ENCODE results near the gene CARD6. TPM values are rescaled to one million over a fixed set of nuclear protein-coding genes. Genes with fewer than 3 reads are reported as not detected.

CARD6 gene
- total and polyA plus RNA-seq, 4 donors: 4.6 to 19.8 (median 7.6) TPM

- no peak within 1 kb of the TSS for H3K4me3 ChIP-seq (ENCODE audit: low read length in 2 of 2)
- no peaks in the 10 kb centered on the region for H3K27me3 ChIP-seq (ENCODE audit: control insufficient read depth in 1 of 2, insufficient read depth in 2 of 2, low read length in 1 of 2)
- H3K27ac ChIP-seq (ENCODE audit: low read depth in 1 of 2, low read length in 2 of 2): no peak within 1 kb of the TSS
- DNase-seq (no peak), ATAC-seq (ENCODE audit: low FRiP score) (peak; percentile 56)
- no peaks in the 10 kb centered on the region for H3K9me3 ChIP-seq (ENCODE audit: control insufficient read depth, low read length)
- H3K36me3 ChIP-seq (ENCODE audit: control insufficient read depth in 1 of 2, insufficient read depth in 2 of 2, low read length in 1 of 2): no peaks in the 10 kb centered on the region
- WGBS, 2 donors: 14 to 16% methylated on average over 3 of the region's 3 CpGs
- no peaks in the 10 kb centered on the region for H3K4me1 ChIP-seq (ENCODE audit: control insufficient read depth in 1 of 2, insufficient read depth in 2 of 2, low read length in 2 of 2)
- intact Hi-C loops (cut with DNase I): loop anchor here (5.0 to 10.0 kb wide), 4 partner anchors 366 to 933 kb away; no protein-coding TSS in a partner anchor
These were observed 68.1 kb downstream of the CARD6 start, which contains the start of gene C7 for GRCh38 chr5:40909264-40909663. TSS of gene C7 (plus strand) at chr5:40909497. CDS start at chr5:40909611, 114 bp downstream.

- intact Hi-C loops (cut with DNase I): loop anchor here (5.0 to 10.0 kb wide), 4 partner anchors 365 to 933 kb away; no protein-coding TSS in a partner anchor
- WGBS, 2 donors: 27 to 33% methylated on average over 2 of the region's 2 CpGs
These were observed 68.6 kb downstream of the CARD6 start for GRCh38 chr5:40909723-40910122.

More at GRCh38 chr5:40909723-40910122, 68.6 kb downstream of the CARD6 start:
- ATAC-seq (ENCODE audit: low FRiP score) (no peak), DNase-seq (no peak)
- no peaks in the 10 kb centered on the region for H3K27me3 ChIP-seq (ENCODE audit: control insufficient read depth in 1 of 2, insufficient read depth in 2 of 2, low read length in 1 of 2)
- H3K27ac ChIP-seq (ENCODE audit: low read depth in 1 of 2, low read length in 2 of 2): no peak overlapping the region
- H3K4me1 ChIP-seq (ENCODE audit: control insufficient read depth in 1 of 2, insufficient read depth in 2 of 2, low read length in 2 of 2): no peaks in the 10 kb centered on the region
- H3K9me3 ChIP-seq (ENCODE audit: control insufficient read depth, low read length): no peaks in the 10 kb centered on the region
- H3K36me3 ChIP-seq (ENCODE audit: control insufficient read depth in 1 of 2, insufficient read depth in 2 of 2, low read length in 1 of 2): no peaks in the 10 kb centered on the region
- H3K4me3 ChIP-seq (ENCODE audit: low read length in 2 of 2): no peak overlapping the region

Other genes starting within 250 kb of the CARD6 start
- gene PTGER4, start 161.5 kb upstream of the CARD6 start, total RNA-seq: 10 to 100 TPM in 1 of 2 donors, 1 to 10 TPM in 1; 10.0 to 18.2 TPM
- gene PTGER4, start 161.5 kb upstream of the CARD6 start, polyA plus RNA-seq: 1 to 10 TPM; 5.2 to 7.4 TPM
- 10 to 100 TPM; 18.7 to 19.4 TPM for gene TTC33, start 85.4 kb upstream of the CARD6 start, total RNA-seq
- 10 to 100 TPM; 11.9 to 13.0 TPM for gene TTC33, start 85.4 kb upstream of the CARD6 start, polyA plus RNA-seq
- 100 to 1,000 TPM; 103 to 104 TPM for gene PRKAA1, start 43.0 kb upstream of the CARD6 start, total RNA-seq
- gene PRKAA1, start 43.0 kb upstream of the CARD6 start, polyA plus RNA-seq: 10 to 100 TPM; 20.5 to 49.8 TPM
- gene RPL37, start 6.1 kb upstream of the CARD6 start, total RNA-seq: 100 to 1,000 TPM; 772 to 916 TPM
- 1,000 to 10,000 TPM; 1,304 to 1,463 TPM for gene RPL37, start 6.1 kb upstream of the CARD6 start, polyA plus RNA-seq
- gene C7, start 68.1 kb downstream of the CARD6 start, total RNA-seq: 100 to 1,000 TPM; 327 to 412 TPM
- 10 to 100 TPM; 16.0 to 27.2 TPM for gene C7, start 68.1 kb downstream of the CARD6 start, polyA plus RNA-seq
- gene MROH2B, start 230.0 kb downstream of the CARD6 start, total RNA-seq: not detected
- gene MROH2B, start 230.0 kb downstream of the CARD6 start, polyA plus RNA-seq: not detected